IMR-90 (cell line): ENCODE measurements around the gene LIMK2. TPM values are rescaled to one million over a fixed set of nuclear protein-coding genes. Genes with fewer than 3 reads are reported as not detected.

Experiments
- ATAC-seq: fragments of 200-7000 bp; cut with Tn5 transposase; 2 replicates; pipeline ENCODE4 v1.9.1; 2020; ENCODE audit warnings: low read depth, mild to moderate bottlenecking, moderate library complexity
- BruUV-seq: library from RNA; stranded (reverse); fragments of 400-500 nt; replicated peaks from 2 replicates; lab custom pipeline; 2021; lab: Mats Ljungman, UMichigan
- CTCF ChIA-PET: fragments of 300-600 bp; formaldehyde crosslinking; extraction: SDS; loops from one replicate; lab custom pipeline; 2021; ENCODE audit warnings: antibody characterized with exemption; lab: Yijun Ruan, JAX
- POLR2A ChIA-PET: fragments of 300-600 bp; sonication (Branson Sonifier 250); formaldehyde crosslinking; loops from one replicate; lab custom pipeline; 2022; ENCODE audit warnings: antibody characterized with exemption; ENCODE audit not compliant: unreplicated experiment; lab: Charles Lee
- DNase-seq: peaks from one replicate; pipeline ENCODE4 v3.0.0; 2013
- H2AFZ ChIP-seq: replicated peaks from 2 replicates; pipeline ENCODE3; 2013; ENCODE audit warnings: low read length, mild to moderate bottlenecking; ENCODE audit not compliant: poor library complexity
- H2AK5ac ChIP-seq: 2 replicates; pipeline ENCODE4 v1.6.1; 2013; ENCODE audit warnings: low read depth, low read length, inconsistent platforms
- H2AK9ac ChIP-seq: replicated peaks from 2 replicates; pipeline ENCODE3; 2013; ENCODE audit warnings: mild to moderate bottlenecking, low read depth, low read length, moderate library complexity; ENCODE audit not compliant: poor library complexity
- H2BK120ac ChIP-seq: 2 replicates; pipeline ENCODE4 v1.6.1; 2013; ENCODE audit warnings: low read depth, low read length, inconsistent platforms
- H2BK15ac ChIP-seq: 3 replicates; pipeline ENCODE4 v1.6.1; 2013; ENCODE audit warnings: low read depth, low read length, inconsistent platforms
- H2BK20ac ChIP-seq: 2 replicates; pipeline ENCODE4 v1.6.1; 2013; ENCODE audit warnings: low read depth, mild to moderate bottlenecking, inconsistent platforms, low read length, moderate library complexity
- H2BK5ac ChIP-seq: 2 replicates; pipeline ENCODE4 v1.6.1; 2013; ENCODE audit warnings: mild to moderate bottlenecking, low read depth, low read length, inconsistent platforms; ENCODE audit not compliant: poor library complexity, severe bottlenecking
- H3K14ac ChIP-seq: replicated peaks from 2 replicates; pipeline ENCODE4 v1.6.1; 2013; ENCODE audit warnings: low read depth, low read length, inconsistent platforms
- H3K18ac ChIP-seq: 2 replicates; pipeline ENCODE4 v1.6.1; 2013; ENCODE audit warnings: low read depth, low read length, control low read depth
- H3K23ac ChIP-seq: 2 replicates; pipeline ENCODE4 v1.6.1; 2013; ENCODE audit warnings: low read depth, low read length, inconsistent platforms
- H3K27ac ChIP-seq: 2 replicates; pipeline ENCODE4 v1.5.1; 2013; ENCODE audit warnings: mild to moderate bottlenecking, control low read depth, low read length; ENCODE audit not compliant: insufficient read depth
- H3K27me3 ChIP-seq: 2 replicates; pipeline ENCODE4 v1.6.1; 2013; ENCODE audit warnings: low read length; ENCODE audit not compliant: control insufficient read depth, insufficient read depth
- H3K36me3 ChIP-seq: 2 replicates; pipeline ENCODE4 v1.6.1; 2013; ENCODE audit warnings: low read length, mixed read lengths; ENCODE audit not compliant: control insufficient read depth, insufficient read depth
- H3K4ac ChIP-seq: 2 replicates; pipeline ENCODE4 v1.6.1; 2013; ENCODE audit warnings: low read depth, low read length, inconsistent platforms
- H3K4me1 ChIP-seq: 2 replicates; pipeline ENCODE4 v1.6.1; 2013; ENCODE audit warnings: low read length, mixed read lengths; ENCODE audit not compliant: control insufficient read depth, insufficient read depth
- H3K4me2 ChIP-seq: 2 replicates; pipeline ENCODE4 v1.6.1; 2013; ENCODE audit warnings: low read depth, mild to moderate bottlenecking, control low read depth, low read length, moderate library complexity
- H3K4me3 ChIP-seq: 2 replicates; pipeline ENCODE4 v1.5.1; 2013; ENCODE audit warnings: low read depth, mild to moderate bottlenecking, control low read depth, low read length, moderate library complexity; ENCODE audit not compliant: insufficient read depth
- H3K56ac ChIP-seq: 2 replicates; pipeline ENCODE4 v1.6.1; 2013; ENCODE audit warnings: low read length, inconsistent platforms; ENCODE audit not compliant: insufficient read depth; ENCODE audit errors: extremely low read depth
- H3K79me1 ChIP-seq, 2 experiments: 2 replicates each; pipeline ENCODE4 v1.6.1; 2013; ENCODE audit warnings: low read length in 2 of 2, inconsistent platforms in 1 of 2, low read depth in 1 of 2
- H3K9ac ChIP-seq: 2 replicates; pipeline ENCODE4 v1.6.1; 2013; ENCODE audit warnings: low read depth, low read length, control low read depth
- H3K9me1 ChIP-seq: 2 replicates; pipeline ENCODE4 v1.6.1; 2013; ENCODE audit warnings: low read length, inconsistent platforms; ENCODE audit not compliant: insufficient read depth
- H3K9me3 ChIP-seq: 2 replicates; pipeline ENCODE4 v1.6.1; 2013; ENCODE audit warnings: low read length; ENCODE audit not compliant: control insufficient read depth, insufficient read depth
- H4K20me1 ChIP-seq: 2 replicates; pipeline ENCODE4 v1.6.1; 2013; ENCODE audit warnings: low read length, inconsistent platforms; ENCODE audit not compliant: insufficient read depth
- H4K5ac ChIP-seq: 2 replicates; pipeline ENCODE4 v1.6.1; 2013; ENCODE audit warnings: mild to moderate bottlenecking, low read depth, low read length, control low read depth
- H4K8ac ChIP-seq, 2 experiments: 2 replicates each; pipeline ENCODE4 v1.6.1; 2013; ENCODE audit warnings: low read depth in 2 of 2, low read length in 2 of 2, control low read depth in 1 of 2, inconsistent platforms in 1 of 2
- H4K91ac ChIP-seq: 2 replicates; pipeline ENCODE4 v1.6.1; 2013; ENCODE audit warnings: low read depth, low read length, inconsistent platforms; ENCODE audit not compliant: insufficient read depth
- CTCF ChIP-seq: conservative IDR thresholded peaks from 2 replicates; pipeline ENCODE4 v1.5.1; 2012; ENCODE audit warnings: mild to moderate bottlenecking, low read depth, low read length, improper control_type of control experiment
- MXI1 ChIP-seq: IDR thresholded peaks from 2 replicates; pipeline ENCODE4 v1.6.1; 2012; ENCODE audit warnings: low read depth, mild to moderate bottlenecking, low read length, moderate library complexity, borderline replicate concordance
- RFX5 ChIP-seq: IDR thresholded peaks from 2 replicates; pipeline ENCODE4 v1.8.0; 2012; ENCODE audit warnings: low read depth, mild to moderate bottlenecking, low read length, moderate library complexity
- WGBS, 2 experiments: methylation state at CpG; one replicate each; pipeline versions ENCODE4 v1.1.5 to v1.1.7; 2013; ENCODE audit warnings: missing lambda C conversion rate in 2 of 2; ENCODE audit not compliant: insufficient read length in 1 of 2; ENCODE audit errors: extremely low coverage in 2 of 2; 5-methylcytosine and 5-hydroxymethylcytosine counted together
- dilution Hi-C: fragments of 300-500 bp; cut with HindIII; formaldehyde crosslinking; loops from one replicate; pipeline ENCODE4 v1.14.3; 2018; ENCODE audit warnings: low sequenced_read_pairs; ENCODE audit not compliant: unreplicated experiment
- in situ Hi-C: fragments of 300-500 bp; cut with MboI; formaldehyde crosslinking; loops from 3 replicates; pipeline ENCODE4 v1.14.3; 2019; ENCODE audit warnings: low sequenced_read_pairs, inconsistent platforms, mixed read lengths
- intact Hi-C: fragments of 100-400 bp; cut with micrococcal nuclease; formaldehyde crosslinking; loops from 2 replicates; pipeline ENCODE4 v1.10.0; 2022
- polyA plus RNA-seq, 3 experiments: library from polyadenylated mRNA; depleted of rRNA; stranded (reverse); fragments of >200 nt; gene quantifications; 2 replicates each; pipeline ENCODE4 v1.2.3, GENCODE V29; 2012; ENCODE audit warnings: low replicate concordance in 1 of 3
- total RNA-seq: library from RNA; depleted of rRNA; stranded (reverse); fragments of >200 nt; gene quantifications from 2 replicates; pipeline ENCODE4 v1.2.3, GENCODE V29; 2012

LIMK2 gene
- total and polyA plus RNA-seq, 2 of the 4 experiments (the other 2 are of a cell fraction), result 14.5 to 31.9 TPM

DNA sequence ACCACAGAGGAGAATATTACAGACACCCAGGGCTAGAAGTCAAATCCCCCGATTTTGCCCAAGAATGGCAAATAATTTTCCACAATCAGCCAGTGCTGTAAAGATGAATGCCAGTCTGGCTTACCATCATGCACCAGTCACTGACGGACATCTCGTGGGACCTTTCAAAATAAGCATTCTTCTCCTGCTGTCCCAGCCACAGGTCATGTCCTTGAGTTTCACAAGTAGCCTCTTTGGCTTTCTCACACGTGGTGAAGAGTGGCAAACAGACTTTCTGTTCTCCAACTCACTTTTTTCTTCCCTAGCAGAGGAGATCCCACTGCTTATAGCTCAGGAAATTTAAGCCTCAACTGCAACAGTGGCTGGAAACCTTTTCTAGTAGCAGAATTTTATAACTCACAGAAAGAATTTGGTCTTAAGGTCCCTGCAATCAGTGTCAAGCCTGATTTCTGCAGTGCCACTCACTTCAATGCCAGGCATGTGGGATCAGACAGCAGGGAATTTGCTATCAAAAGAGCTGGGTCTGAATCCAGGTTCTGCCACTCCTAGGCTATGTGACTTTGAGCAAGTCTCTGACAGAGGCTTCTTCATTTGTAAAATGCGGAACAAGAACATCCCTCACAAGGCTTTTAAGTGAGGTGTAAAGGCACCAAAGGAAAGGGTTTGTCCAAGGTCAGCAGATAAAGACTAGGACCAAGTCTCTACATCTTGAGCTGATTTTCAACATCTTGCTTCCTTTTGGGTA, 76.6 kb downstream of the LIMK2 start:
- in situ Hi-C loops (loop anchor here (10.0 kb wide), 1 partner anchor 56 kb away; the partner anchor contains the start of gene PATZ1), dilution Hi-C loops (no loop called here), intact Hi-C loops (no loop called here)
- ChIA-PET POLR2A (no interaction called here), CTCF (interaction anchor here (1.0 to 1.5 kb wide), 2 partner anchors 16 to 71 kb away, joined by 3 to 4 read pairs; no protein-coding TSS in a partner anchor)
- Histone ChIP-seq H3K27me3 (no peaks in the 10 kb centered on the region), H3K4ac (no peak overlapping the region), H3K9me3 (no peaks in the 10 kb centered on the region), H2BK120ac (no peak overlapping the region), H4K5ac (no peak overlapping the region), H3K18ac (no peak overlapping the region), H3K4me1 (peaks cover 3% of the 10 kb centered on the region; the same call in 1 of the 2 replicates), H2BK20ac (no peak overlapping the region), H2AK9ac (no peak overlapping the region), H3K36me3 (peaks cover 31% of the 10 kb centered on the region), H3K4me2 (no peak overlapping the region), H2BK5ac (no peak overlapping the region), H2AFZ (no peak overlapping the region), H3K23ac (no peak overlapping the region), H3K79me1 (peaks cover 16 to 33% of the 10 kb centered on the region in 2 experiments), H3K4me3 (no peak overlapping the region), H3K9ac (no peak overlapping the region), H3K56ac (no peak overlapping the region), H4K91ac (no peak overlapping the region), H3K14ac (no peak overlapping the region), H3K9me1 (0 out of 2 replicates have a peak, but pooled peaks cover 7% of the 10 kb centered on the region), H2AK5ac (peak overlapping the region; percentile 83; the same call in 1 of the 2 replicates), H4K8ac (no peak overlapping the region), H2BK15ac (no peak overlapping the region), H4K20me1 (no peaks in the 10 kb centered on the region), H3K27ac (no peak overlapping the region)
- DNase-seq (no peak), ATAC-seq (no peak)
- BruUV-seq, result no TSS peak
- 88% methylated on average over 2 of the region's 5 CpGs; no CpG with 5 or more reads in 1 of the 2 experiments for WGBS, 2 experiments
- no peak for TF ChIP-seq CTCF
- TF ChIP-seq RFX5, result no peak
- TF ChIP-seq MXI1, result no peak
